Lung (tissue), 12 donors: Measurements from ENCODE around the gene CAPG. TPM values are rescaled to one million over a fixed set of nuclear protein-coding genes. Genes with fewer than 3 reads are reported as not detected.

ENCODE experiments used
- ATAC-seq: fragments of 200-7000 bp; cut with Tn5 transposase; one replicate; pipeline ENCODE4 v1.9.1; 2020; ENCODE audit warnings: moderate number of reproducible peaks; ENCODE audit not compliant: insufficient read depth, low FRiP score
- DNase-seq, 3 donors: peaks; one replicate each; pipeline ENCODE4 v3.0.0-alpha.2; 2013 to 2017
- H3K27ac ChIP-seq, 2 donors: one replicate each; pipeline ENCODE4 v1.5.1; 2013; ENCODE audit warnings: mild to moderate bottlenecking in 2 of 2, moderate library complexity in 2 of 2, control low read depth in 1 of 2, inconsistent platforms in 1 of 2, low read depth in 1 of 2, low read length in 1 of 2
- H3K27me3 ChIP-seq, 3 donors: one replicate each; pipeline ENCODE4 v1.5.1; 2013; ENCODE audit warnings: low read length in 2 of 3; ENCODE audit not compliant: control insufficient read depth in 3 of 3, insufficient read depth in 3 of 3
- H3K36me3 ChIP-seq, 4 donors: one replicate each; pipeline ENCODE4 v1.5.1; 2013; ENCODE audit warnings: low read length in 4 of 4, mild to moderate bottlenecking in 1 of 4, moderate library complexity in 1 of 4; ENCODE audit not compliant: control insufficient read depth in 4 of 4, insufficient read depth in 4 of 4
- H3K4me1 ChIP-seq, 5 donors: one replicate each; pipeline ENCODE4 v1.5.1; 2013; ENCODE audit warnings: low read length in 5 of 5, mild to moderate bottlenecking in 2 of 5, moderate library complexity in 1 of 5; ENCODE audit not compliant: control insufficient read depth in 5 of 5, insufficient read depth in 5 of 5
- H3K4me3 ChIP-seq: one replicate; pipeline ENCODE4 v1.5.1; 2013; ENCODE audit warnings: mild to moderate bottlenecking, control low read depth, moderate library complexity
- H3K9ac ChIP-seq, 2 donors: one replicate each; pipeline ENCODE4 v1.5.1; 2013; ENCODE audit warnings: low read length in 2 of 2, control low read depth in 1 of 2; ENCODE audit not compliant: insufficient read depth in 1 of 2
- H3K9me3 ChIP-seq, 4 donors: one replicate each; pipeline ENCODE4 v1.5.1; 2013; ENCODE audit warnings: low read length in 3 of 4, mild to moderate bottlenecking in 1 of 4, moderate library complexity in 1 of 4; ENCODE audit not compliant: control insufficient read depth in 4 of 4, insufficient read depth in 3 of 4
- WGBS, 2 donors: extraction: QIAGEN DNeasy Blood & Tissue Kit; methylation state at CpG; one replicate each; pipeline ENCODE4 v1.1.7; 2013; 5-methylcytosine and 5-hydroxymethylcytosine counted together
- polyA plus RNA-seq, 2 donors: library from polyadenylated mRNA; stranded (reverse); fragments of 200-250 nt; gene quantifications; one replicate each; pipeline ENCODE4 v1.2.1, GENCODE V29; 2013
- total RNA-seq, 2 donors: library from RNA; depleted of rRNA in 1 of 2; stranded (reverse); fragments of >200 nt in 1 of 2; gene quantifications; one replicate each; pipeline ENCODE4 v1.2.1, GENCODE V29; 2014 to 2021
- TF ChIP-seq, protein P1 (sequence below): IDR thresholded peaks from 2 replicates; pipeline ENCODE4 v1.5.1; 2012; ENCODE audit warnings: mild to moderate bottlenecking; ENCODE audit errors: control extremely low read depth, extremely low read depth
- donor health status: control.
- donor health status: control.
- donor health status: Bipolar disorder and iron deficiency.
- donor health status: healthy.
- donor health status: DM: yes; HTN: yes; CAD: no.

The CAPG gene
- total and polyA plus RNA-seq, 4 donors = 53.2 to 415 (median 390) TPM

DNA sequence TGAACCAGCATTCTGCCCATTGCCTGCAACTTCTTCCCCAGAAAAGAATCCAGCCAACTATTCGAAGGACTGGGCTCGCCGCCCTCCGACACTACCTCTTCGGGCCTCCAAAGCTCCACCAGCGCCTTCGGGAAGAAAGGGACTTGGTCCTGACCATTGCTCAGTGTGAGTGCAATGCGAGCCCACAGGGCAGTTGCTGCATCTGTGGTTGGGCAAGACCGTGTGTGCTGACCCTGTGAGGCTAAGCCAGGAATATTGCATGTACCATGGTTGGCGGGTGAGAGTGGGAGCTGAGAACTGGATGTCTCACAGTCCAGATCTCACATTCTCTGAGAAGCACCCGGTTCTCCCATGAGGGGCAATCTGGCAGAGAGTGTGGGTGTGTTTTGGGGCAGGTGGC, 39.1 kb downstream of the CAPG start:
- TF ChIP-seq, protein P1, sequence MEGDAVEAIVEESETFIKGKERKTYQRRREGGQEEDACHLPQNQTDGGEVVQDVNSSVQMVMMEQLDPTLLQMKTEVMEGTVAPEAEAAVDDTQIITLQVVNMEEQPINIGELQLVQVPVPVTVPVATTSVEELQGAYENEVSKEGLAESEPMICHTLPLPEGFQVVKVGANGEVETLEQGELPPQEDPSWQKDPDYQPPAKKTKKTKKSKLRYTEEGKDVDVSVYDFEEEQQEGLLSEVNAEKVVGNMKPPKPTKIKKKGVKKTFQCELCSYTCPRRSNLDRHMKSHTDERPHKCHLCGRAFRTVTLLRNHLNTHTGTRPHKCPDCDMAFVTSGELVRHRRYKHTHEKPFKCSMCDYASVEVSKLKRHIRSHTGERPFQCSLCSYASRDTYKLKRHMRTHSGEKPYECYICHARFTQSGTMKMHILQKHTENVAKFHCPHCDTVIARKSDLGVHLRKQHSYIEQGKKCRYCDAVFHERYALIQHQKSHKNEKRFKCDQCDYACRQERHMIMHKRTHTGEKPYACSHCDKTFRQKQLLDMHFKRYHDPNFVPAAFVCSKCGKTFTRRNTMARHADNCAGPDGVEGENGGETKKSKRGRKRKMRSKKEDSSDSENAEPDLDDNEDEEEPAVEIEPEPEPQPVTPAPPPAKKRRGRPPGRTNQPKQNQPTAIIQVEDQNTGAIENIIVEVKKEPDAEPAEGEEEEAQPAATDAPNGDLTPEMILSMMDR = no peak
- Histone ChIP-seq H3K27me3 (no peaks in the 10 kb centered on the region), H3K4me1 (no peaks in the 10 kb centered on the region), H3K36me3 (peaks cover 0 to 12% (median 11%) of the 10 kb centered on the region in 4 donors), H3K4me3 (no peak overlapping the region), H3K9ac (no peak overlapping the region), H3K27ac (no peak overlapping the region), H3K9me3 (no peaks in the 10 kb centered on the region)
- WGBS, 2 donors = 81 to 94% methylated on average over 11 of the region's 11 CpGs
- DNase-seq (no peak), ATAC-seq (no peak)

DNA sequence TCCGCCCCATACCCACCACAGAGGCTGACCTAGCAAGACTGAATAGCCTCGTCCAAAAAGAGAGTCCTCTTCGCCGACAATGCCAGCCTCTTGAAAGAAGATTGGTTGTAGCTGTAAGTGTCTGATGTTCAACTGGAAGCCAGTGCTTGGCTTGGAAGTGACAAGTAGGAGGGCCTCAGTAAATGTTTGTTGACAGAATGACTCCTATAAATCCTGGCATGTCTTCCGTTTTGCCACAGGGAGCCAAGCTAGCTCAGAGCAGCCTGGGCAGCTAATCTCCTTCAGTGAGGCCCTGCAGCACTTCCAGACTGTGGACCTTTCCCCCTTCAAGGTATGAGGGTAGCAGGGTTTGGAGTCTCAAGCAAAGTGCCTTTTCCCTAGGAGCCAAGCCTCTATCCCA, 40.7 kb downstream of the CAPG start:
- no peak overlapping the region for H3K9ac ChIP-seq
- peaks cover 0 to 11% (median 8%) of the 10 kb centered on the region in 4 donors for H3K36me3 ChIP-seq
- no peaks in the 10 kb centered on the region for H3K27me3 ChIP-seq
- TF ChIP-seq, protein P1 = no peak
- WGBS, 2 donors = 80 to 86% methylated on average over 5 of the region's 5 CpGs
- no peak overlapping the region for H3K4me3 ChIP-seq
- no peaks in the 10 kb centered on the region for H3K9me3 ChIP-seq
- DNase-seq (no peak), ATAC-seq (no peak)
- no peak overlapping the region for H3K27ac ChIP-seq
- H3K4me1 ChIP-seq = no peaks in the 10 kb centered on the region

DNA sequence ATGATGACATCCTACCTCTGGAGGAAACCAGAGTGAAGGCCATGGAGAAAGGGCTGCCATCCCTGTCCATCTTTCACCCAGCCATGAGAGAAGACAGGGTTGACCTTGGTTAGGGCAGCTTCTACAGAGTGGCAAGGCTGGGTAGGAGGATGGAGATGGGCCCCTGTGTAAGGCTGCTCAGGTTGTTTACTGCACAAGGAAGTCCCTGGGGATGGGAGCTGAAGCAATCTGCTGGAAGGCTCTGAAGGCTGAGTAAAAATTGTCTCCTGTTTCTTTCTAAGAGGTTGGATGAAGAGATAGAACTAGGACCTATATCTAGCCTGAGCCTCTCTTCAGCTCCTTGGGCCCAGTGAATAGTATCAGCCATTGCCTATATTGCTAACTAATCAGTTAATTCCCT, 41.2 kb downstream of the CAPG start:
- ATAC-seq (no peak), DNase-seq (no peak)

More for the DNA sequence above, 41.2 kb downstream of the CAPG start:
- no peaks in the 10 kb centered on the region for H3K27me3 ChIP-seq
- H3K9ac ChIP-seq = no peak overlapping the region
- TF ChIP-seq, protein P1 = no peak
- peaks cover 0 to 11% (median 8%) of the 10 kb centered on the region in 4 donors for H3K36me3 ChIP-seq
- H3K4me3 ChIP-seq = no peak overlapping the region
- no peaks in the 10 kb centered on the region for H3K9me3 ChIP-seq
- no peaks in the 10 kb centered on the region for H3K4me1 ChIP-seq
- H3K27ac ChIP-seq = no peak overlapping the region
